Colon (tissue), 2 donors: Measurements from ENCODE around the gene FBXL2.
"Not testable (repeated sequence)": the region's sequence is repeated elsewhere in the genome, so short reads cannot be mapped to it uniquely, and the experiment has no call there.

ENCODE experiments used
- FAIRE-seq: peaks from 2 replicates; lab custom pipeline; 2012; peaks lifted over from hg19 to GRCh38; lab: Jason Lieb, UNC
- donor health status: control.
- donor health status: control.

FBXL2 gene

DNA sequence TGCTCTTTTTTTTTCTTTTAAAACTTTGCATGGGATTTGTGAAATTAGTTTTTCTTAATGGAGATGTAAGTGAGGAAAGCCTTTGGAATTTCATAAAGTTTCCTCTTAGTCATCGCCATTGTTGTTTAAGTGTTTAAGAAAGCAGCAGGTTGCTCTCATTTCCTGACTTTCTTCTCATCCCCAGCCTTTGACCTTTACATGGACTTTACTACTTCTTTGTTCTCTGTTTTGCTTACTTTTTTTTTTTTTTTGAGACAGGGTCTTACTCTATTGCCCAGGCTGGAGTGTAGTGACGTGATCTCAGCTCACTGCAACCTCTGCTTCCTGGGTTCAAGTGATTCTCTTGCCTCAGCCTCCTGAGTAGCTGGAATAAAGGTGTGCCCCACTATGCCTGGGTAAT is 38.6 kb downstream of the FBXL2 start:
- FAIRE-seq = no peak

DNA sequence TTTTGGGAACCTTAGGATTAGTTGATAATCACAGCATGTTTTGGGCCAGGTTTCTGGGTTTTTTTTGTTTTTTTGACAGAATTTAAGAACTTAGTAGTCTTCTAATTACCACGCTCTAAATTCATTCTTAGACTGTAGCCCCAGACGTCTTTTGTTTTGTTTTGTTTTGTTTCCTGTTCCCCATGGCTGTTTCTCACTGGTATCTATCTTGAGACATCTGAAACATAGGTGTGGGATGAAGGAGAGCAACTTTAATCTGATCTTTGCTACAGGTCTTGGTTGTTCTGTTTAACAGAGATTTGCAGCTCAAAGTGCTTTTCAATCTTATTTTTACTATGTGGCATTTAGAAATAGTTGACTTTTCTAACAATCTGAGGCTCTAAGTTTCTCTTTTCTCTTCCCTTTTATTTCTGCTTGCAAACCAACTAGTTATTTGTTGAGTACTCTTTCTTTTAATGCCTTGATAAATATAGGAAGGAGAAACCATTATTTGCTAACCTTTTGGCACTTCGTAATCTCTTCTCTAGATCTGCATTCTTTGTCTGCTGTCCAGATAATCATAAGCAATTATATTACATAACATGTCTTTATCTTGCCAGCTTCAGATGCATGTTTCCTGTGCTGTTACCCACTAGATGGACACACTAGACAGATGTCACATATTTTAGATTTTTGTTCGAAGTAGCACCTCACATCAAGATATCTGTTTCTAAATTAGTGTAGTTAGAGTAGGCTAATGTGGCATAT is 40.9 kb downstream of the FBXL2 start:
- no peak for FAIRE-seq

DNA sequence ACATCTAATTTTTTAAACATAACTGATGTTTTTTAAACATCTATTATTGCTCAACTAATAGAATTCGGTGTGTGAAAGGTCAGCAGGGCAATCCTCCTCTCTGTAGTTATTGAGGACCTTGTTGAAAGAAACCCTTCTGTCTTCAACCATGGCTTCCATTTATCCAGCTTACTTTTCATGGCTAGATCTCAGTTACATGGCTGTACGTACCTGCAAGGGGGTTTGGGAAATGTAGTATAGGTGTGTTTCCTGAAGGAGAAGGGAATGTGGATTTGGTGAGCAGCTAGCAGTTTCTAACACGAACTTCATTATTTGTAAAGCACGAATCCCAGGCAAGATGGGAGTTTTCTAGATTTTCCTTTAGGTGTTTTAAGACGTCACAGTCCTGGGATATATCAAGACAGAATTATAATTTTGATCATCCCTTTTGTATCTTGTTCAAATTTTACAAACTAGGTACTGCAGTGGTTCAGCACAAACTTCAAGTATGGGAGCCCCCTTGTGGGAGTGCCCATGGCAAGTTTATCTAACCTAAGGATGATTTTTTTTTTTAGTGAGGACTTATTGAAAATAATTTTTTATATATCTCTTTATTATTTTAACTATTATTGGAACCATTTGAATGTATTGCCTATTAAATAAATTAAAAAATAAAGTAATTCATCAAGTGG is 41.6 kb downstream of the FBXL2 start:
- no peak for FAIRE-seq

DNA sequence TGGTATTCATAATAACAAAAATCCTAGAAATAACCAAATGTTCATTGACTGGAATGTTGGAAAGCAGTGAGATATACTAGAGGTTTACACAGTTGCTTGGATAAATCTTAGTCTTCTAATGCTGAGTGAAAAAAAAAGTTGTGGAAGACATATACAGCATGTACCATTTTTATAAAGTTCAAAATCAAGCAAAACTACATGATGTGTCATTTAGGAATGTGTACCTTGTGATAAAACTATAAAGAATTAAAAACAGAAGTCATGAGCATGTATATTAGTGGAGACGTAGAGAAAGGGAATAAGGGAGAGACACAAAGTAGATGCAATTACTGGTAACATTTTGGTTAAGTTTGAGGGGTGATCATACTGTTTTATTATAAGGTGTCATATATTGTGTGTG is 45.2 kb downstream of the FBXL2 start:
- FAIRE-seq = no peak

DNA sequence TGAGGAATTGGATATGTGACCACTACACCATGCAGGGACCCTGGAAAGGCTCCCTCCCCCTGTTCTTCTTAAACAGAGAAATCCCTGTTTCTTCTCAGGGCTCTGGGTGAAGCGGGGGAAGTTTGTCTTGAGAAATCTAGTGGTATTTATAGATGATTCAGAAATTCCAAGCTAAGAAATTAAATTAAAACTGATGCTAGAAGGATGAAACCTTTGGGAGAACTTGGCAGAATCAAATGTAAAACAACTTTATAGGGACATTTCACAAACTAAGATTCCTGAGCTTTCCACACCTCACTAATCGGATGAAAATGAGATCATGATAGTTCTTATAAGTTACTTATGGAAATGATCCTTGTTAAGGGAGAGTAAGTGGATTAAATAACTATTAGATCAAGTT is 54.2 kb downstream of the FBXL2 start:
- no peak for FAIRE-seq

DNA sequence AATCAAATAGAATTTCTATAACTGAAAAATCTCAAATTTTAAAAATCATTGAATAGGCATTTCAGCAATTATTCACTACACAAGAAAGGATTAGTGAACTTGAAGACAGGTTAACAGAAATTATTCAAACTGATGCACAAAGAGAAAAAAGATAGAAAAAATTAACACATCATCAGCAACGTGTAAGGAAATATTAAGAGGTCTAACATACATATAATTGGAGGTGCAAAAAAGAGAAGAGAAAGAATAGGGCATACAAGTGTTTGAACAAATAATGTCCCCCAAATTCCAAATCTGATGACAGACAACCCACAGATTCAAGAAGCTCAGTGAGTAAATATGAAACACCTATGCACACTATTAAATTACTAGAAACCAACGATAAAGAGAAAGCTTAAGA is 57.1 kb downstream of the FBXL2 start:
- FAIRE-seq = no peak

DNA sequence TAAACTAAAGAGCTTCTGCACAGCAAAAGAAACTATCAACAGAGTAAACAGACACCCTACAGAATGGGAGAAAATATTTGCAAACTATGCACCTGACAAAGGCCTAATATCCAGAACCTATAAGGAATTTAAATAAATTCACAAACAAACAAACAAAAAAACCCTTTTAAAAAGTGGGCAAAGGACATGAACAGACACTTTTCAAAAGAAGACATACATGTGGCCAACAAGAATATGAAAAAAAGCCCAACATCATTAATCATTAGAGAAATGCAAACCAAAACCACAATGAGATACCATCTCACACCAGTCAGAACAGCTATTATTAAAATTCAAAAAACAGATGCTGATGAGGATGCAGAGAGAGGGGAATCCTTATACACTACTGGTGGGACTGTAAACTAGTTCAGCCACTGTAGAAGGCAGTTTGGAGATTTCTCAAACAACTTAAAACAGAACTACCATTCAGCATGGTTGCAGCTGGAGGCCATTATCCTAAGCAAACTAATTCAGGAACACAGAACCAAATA is 61.8 kb downstream of the FBXL2 start:
- FAIRE-seq = not testable (repeated sequence)

DNA sequence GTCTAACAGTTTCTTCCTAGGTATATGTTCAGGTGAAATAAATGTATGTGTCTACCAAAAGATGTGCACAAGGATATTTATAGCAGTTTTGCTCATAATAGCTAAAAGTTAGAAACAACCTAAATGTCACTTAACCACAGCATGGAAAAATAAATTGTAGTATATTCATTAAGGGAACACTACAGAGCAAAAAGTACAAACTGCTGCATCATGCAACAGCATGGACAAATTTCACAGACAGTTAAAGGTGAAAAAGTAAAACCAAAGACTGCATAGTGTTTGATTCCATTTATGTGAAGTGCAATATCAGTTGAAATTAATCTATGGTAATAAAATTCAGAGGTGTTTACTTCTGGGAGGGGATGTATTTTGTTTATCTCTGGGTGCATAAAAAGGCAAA is 62.5 kb downstream of the FBXL2 start:
- FAIRE-seq = no peak

DNA sequence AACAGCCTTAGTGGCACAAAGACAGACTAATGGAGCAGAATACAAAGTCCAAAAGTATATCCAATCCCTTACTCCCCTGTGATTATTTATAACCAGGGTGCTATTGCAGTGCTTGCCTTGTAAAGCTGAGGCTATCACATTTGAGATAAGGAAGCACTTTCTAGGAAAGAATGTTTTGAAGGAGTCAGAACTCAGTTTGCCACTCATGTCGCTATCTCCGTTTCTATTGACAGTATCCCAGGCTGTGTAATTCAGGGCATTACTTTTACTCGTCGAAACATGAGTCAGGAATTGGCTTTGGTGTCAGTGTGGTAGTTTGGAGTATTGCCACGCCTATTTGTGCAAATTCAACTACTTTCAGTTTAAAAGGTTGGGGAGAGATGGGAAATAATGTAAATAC is 78.4 kb downstream of the FBXL2 start:
- FAIRE-seq = no peak

DNA sequence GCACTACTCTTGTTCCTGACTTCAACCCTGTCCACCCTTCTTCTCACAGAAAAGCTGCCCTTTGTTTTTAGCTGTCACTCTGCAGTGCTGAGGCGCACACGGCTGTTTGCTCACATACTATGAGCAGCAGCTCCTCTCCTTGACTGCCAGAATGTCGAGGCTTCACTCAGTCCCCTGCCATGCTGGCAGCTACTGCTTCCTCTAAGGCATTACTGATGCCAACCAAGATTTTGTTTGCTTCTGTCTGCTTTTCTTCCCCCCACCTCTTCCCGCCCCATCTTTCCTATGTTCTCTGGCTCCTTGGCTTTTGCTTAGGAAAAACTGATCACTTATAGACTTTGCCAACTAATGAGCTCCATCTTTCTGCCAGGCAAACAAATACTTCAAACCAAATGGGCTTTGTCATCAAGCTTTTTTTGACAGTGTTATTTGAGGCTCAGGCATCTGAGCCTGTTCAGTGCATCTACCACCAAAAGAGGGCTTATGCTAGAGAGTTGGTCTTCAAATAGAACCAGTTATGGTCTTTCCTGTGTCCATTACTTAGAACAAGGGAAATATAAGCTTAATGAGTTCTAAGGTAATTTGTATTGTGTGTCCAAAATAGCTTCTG is 81.0 kb downstream of the FBXL2 start:
- FAIRE-seq = no peak

DNA sequence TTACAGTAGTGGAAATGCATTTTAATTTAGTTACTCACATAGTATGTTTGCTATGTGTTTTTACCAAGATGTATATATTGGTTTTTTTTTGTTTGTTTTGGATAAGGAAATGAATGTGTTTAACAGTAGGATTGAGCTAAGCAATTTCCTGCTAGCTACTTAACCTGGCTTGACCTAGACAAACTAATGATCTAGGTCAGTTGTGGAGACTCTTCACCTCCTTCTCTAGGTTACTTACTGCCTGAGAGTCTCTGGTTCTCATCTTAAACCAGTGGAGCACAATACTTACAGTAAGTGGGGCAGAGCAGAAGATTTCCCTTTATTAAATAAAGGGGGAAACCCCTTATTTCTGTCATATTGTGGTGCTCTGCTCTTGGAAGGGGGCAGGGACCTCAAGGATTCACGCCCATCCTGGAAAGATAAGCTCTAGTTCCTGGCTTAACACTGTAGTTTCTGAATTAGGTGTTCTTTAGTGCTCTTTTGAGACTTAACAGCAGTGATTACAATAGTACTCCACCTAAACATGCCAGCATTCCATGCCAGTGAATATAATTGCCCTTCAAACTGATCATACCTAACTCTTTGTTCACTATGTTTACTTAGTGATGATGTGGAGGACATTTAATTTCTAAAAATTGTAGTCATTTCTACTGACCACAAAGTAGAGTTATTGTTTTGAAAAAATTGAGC is 83.0 kb downstream of the FBXL2 start:
- no peak for FAIRE-seq

DNA sequence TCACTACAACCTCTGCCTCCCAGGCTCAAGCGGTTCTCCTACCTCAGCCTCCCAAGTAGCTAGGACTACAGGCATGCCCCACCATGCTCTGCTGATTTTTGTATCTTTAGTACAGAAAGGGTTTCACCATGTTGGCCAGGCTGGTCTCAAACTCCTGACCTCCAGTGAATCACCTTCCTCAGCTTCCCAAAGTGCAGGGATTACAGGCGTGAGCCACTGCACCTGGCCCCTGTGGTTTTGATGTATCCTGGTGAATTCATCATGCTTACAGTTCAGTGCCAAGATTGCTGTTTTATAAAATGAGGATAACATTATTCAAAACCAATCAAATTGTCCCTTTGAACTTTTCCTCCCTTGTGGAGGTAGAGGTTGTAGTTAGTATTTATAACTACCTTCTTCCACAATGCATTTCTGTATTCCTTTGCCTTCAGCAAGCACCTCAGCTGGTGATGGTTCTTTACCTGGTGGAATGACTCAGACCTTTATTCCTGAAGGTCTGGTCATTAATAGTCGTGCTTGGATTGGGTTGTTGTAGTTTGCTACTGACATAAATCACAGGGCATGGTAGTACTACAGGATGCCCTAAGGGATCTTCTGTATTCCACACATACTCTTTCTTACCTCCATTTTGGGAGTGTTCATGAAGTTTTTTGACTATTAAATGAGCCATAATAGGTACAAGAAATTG is 86.0 kb downstream of the FBXL2 start:
- FAIRE-seq = no peak

DNA sequence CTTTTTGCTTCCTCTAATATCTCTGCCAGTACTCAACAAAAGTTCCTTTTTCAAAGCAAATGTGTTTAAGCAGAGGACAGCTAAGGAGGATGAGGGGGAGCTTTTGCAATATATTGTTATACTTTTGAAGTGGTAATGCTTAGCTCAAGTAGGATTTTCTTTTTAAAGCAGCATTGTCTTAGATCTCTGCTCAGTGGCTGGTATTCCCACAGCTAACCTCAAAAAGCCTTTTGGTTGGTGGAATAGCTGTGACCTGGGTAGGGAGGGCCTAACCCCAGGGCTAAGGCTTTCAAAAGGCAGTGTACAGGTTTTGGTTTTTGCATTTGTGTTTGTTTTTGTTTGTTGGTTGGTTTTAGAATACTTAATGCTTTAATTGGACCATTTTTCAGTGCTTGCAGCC is 86.8 kb downstream of the FBXL2 start:
- no peak for FAIRE-seq

DNA sequence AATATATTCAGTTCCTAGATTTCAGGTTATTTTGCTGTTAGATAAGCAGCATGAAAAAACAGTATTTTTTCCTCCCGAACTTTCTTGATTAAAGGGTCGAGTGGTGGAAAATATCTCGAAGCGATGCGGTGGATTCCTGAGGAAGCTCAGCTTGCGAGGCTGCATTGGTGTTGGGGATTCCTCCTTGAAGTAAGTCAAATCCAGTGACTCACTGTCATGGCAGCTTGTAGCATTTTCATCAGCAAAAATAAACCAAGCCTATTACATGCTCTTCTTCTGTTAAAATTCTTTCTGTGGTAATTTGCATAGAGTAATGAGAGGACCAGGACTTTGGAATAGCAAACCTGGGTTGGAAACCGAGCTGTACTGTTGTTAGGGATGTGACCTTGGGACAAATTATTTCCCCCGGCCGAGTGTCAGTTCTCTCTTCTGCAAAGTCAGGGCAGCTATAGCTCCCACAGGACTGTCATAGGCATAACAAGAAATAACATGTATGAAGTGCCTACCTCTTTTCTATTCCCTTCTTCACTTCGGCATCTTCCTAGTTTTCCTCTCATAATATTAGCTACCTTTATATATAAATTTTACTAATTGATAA is 87.4 kb downstream of the FBXL2 start:
- FAIRE-seq = no peak

DNA sequence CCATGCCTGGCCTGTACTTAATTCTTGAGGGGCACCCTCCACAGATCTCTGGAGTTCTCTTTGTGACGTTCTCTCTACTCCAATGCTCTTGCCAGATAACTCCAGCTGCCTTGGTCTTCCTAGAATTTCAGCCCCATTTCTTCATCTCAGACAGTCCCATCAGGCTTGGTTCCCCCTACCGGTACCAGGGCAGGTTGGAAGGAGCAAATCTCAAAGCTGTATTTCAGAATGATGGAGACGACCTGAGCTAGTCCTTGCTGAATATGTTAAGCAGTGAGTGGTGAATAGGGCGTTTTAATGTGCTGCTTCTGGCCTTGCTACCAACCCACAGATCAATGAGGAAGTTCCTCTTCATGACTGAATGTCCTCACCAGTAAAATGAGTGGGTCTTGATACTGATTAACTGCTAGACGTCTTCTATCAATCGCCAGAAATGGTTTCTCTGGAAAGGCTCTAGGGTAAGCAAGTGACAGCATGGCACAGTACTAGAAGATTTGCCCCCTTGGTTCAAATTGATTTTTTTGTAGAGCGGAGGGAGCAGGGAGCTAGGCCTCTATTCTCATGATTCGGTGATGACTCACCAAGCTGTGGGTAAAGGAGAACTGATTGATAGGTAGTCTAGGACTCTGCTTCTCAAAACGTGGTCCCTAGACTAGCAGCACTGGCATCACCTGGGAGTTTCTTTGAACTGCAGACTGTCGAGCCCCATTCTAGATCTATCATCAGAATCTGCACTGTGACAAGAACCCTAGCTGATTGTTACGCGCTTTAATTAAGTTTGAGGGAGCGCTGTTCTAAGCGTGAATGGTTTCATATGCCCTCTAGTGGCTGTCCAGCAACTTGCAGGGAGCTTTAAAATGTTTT is 95.2 kb downstream of the FBXL2 start:
- FAIRE-seq = no peak

DNA sequence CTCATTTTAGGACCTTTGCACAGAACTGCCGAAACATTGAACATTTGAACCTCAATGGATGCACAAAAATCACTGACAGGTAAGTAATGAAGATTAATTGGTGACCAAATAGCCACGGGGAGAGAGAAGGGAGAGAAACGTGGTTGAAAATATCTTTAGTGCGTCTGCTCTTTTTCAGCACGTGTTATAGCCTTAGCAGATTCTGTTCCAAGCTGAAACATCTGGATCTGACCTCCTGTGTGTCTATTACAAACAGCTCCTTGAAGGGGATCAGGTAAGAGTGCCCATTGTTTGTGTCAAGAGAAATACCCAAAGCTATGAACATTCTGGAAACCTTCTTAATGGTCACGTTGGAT is 95.8 kb downstream of the FBXL2 start:
- FAIRE-seq = no peak

DNA sequence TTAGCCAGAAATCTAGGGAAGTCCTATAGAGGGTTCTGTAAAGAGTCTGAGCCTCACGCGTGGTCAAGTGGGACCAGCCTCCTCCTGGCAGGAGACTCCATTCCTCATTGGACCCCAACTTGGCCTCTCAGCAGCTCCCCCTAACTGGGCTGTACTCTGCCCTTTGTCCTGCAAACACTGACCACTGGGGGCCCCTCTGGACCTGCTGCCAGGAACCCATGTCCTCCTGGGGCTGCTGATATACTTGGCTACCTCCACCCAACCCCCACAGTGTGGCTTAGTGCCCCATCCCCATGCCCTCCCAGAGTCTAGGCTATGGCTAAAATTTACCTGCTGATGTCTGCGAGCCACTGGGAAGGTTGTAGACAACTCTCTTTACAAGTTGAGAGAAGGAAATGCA is 100.2 kb downstream of the FBXL2 start:
- no peak for FAIRE-seq

DNA sequence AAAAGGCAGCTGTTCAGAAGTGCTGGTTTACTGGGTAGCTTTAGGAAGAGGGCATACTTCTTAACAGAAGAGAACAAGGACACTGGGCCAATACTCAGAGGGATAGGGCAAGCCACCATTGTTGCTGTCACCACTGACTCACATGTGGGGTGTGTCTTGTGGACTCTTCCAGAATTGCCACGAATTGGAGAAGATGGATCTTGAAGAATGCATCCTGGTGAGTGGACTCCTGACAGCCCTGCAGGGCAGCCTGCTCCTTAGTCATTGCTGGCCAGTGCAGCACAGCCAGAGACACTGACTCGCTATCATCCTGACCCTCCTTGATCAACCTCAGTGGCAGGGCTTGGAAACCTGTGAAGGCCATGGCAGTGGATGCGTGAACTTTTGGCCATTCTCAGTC is 100.7 kb downstream of the FBXL2 start:
- no peak for FAIRE-seq

DNA sequence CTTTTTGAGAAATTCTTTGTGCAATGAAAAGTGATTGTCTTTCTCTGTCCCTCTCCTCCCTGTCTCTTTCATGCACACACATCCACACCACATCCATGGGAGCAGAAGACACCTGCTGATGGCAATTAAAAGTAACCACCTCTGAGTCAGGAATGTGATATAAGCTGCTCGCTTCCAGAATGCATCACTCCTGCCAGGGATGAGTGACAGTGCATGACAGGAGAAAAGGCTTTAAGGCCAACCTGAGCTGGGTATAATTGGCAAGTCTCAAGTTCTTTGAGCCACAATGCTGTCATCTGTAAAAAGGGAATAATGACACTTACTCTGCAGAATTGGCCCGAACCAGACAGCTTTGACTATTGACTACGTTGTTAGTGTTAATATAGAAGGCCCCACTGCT is 103.4 kb downstream of the FBXL2 start:
- FAIRE-seq = no peak

DNA sequence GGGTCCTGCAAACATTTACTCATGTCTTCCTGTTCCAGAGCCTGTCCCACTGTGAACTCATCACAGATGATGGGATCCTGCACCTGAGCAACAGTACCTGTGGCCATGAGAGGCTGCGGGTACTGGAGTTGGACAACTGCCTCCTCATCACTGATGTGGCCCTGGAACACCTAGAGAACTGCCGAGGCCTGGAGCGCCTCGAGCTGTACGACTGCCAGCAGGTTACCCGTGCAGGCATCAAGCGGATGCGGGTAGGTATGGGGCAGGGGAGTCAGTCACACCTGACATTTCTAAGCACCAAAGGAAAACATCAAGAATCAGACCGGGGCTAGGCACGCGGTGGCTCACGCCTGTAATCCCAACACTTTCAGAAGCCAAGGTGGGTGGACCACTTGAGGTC is 106.7 kb downstream of the FBXL2 start:
- no peak for FAIRE-seq

DNA sequence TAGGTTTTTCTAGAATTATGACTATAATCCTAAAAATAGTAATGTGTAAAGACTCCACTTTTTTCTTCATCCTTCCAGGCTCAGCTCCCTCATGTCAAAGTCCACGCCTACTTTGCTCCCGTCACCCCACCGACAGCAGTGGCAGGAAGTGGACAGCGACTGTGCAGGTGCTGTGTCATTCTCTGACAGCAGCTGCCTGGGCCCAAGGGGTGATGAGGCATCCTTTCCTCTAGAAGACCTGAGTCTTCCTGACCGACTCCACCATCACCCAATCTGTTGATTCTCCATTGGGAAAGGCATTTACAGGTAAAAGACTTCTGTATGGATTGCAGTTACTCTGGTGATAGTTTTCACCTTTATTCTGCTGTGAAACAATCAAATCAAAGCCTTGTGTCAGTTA is 108.2 kb downstream of the FBXL2 start:
- no peak for FAIRE-seq
